ENCODE data around the gene PTGFRN. TPM values are rescaled to one million over a fixed set of nuclear protein-coding genes. Genes with fewer than 3 reads are reported as not detected.

PTGFRN gene
- total and polyA plus RNA-seq, 2 of the 4 experiments (the other 2 are of a cell fraction): 0.90 to 1.1 TPM

DNA sequence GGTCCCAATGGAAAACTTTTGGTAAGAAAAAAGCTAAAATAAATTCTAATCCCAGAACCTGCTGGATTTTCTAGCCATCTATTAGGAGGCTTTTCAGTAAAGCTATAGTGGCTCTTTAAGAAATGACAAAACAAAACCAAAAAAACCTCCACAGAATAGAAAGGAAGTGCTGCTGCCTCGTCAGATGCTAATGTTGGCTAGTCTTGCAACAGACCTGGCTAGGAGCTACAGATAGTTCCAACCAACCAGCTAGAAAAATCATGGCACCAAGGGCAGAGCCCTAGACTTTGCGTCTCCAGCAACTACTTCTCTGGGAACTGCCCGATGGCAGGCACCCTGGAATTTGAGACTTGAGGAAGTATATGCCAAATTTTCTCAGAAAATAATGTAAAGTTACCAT is 99.4 kb downstream of the PTGFRN start:
- H2BK120ac ChIP-seq (ENCODE audit: low read depth, low read length): no peak overlapping the region
- no peak overlapping the region for H3K18ac ChIP-seq (ENCODE audit: low read depth, low read length)
- H4K8ac ChIP-seq (ENCODE audit: low read depth in 2 of 2, low read length in 2 of 2): no peak overlapping the region
- no peak overlapping the region for H4K5ac ChIP-seq (ENCODE audit: low read depth, low read length)
- no peaks in the 10 kb centered on the region for H3K9me3 ChIP-seq (ENCODE audit: control insufficient read depth, insufficient read depth, low read length)
- TF ChIP-seq USF2 (IDR thresholded peaks at IDR 0.05; ENCODE audit: low read depth, low read length) (no peak), MXI1 (IDR thresholded peaks at IDR 0.05; ENCODE audit: borderline replicate concordance, low read depth, low read length) (no peak), MAZ (IDR thresholded peaks at IDR 0.05; ENCODE audit: borderline replicate concordance, low read depth, low read length) (no peak), CEBPB (IDR thresholded peaks at IDR 0.05; ENCODE audit: low read depth, low read length) (no peak), RAD21 (IDR thresholded peaks at IDR 0.05; ENCODE audit: low read length) (no peak), CHD1 (IDR thresholded peaks at IDR 0.05; ENCODE audit: low read depth, low read length) (no peak), NFE2L2 (IDR thresholded peaks at IDR 0.05; ENCODE audit: low read depth, low read length) (no peak), BHLHE40 (IDR thresholded peaks at IDR 0.05; ENCODE audit: low read depth, low read length) (no peak), MAFK (IDR thresholded peaks at IDR 0.05; ENCODE audit: low read depth, low read length) (no peak), SMC3 (IDR thresholded peaks at IDR 0.05; ENCODE audit: low read depth, low read length) (no peak), POLR2A (IDR thresholded peaks at IDR 0.05; ENCODE audit: low read depth, low read length) (no peak), ELK1 (IDR thresholded peaks at IDR 0.05; ENCODE audit: borderline replicate concordance, low read depth, low read length) (no peak), RCOR1 (IDR thresholded peaks at IDR 0.05; ENCODE audit: insufficient replicate concordance, low read length) (no peak), RFX5 (IDR thresholded peaks at IDR 0.05; ENCODE audit: low read depth, low read length) (no peak), FOS (IDR thresholded peaks at IDR 0.05; ENCODE audit: low read depth, low read length) (no peak)
- TF ChIP-seq, protein P1, sequence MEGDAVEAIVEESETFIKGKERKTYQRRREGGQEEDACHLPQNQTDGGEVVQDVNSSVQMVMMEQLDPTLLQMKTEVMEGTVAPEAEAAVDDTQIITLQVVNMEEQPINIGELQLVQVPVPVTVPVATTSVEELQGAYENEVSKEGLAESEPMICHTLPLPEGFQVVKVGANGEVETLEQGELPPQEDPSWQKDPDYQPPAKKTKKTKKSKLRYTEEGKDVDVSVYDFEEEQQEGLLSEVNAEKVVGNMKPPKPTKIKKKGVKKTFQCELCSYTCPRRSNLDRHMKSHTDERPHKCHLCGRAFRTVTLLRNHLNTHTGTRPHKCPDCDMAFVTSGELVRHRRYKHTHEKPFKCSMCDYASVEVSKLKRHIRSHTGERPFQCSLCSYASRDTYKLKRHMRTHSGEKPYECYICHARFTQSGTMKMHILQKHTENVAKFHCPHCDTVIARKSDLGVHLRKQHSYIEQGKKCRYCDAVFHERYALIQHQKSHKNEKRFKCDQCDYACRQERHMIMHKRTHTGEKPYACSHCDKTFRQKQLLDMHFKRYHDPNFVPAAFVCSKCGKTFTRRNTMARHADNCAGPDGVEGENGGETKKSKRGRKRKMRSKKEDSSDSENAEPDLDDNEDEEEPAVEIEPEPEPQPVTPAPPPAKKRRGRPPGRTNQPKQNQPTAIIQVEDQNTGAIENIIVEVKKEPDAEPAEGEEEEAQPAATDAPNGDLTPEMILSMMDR (conservative IDR thresholded peaks at IDR 0.05; ENCODE audit: low read depth, low read length): no peak
- dilution Hi-C loops (cut with HindIII; ENCODE audit: low sequenced_read_pairs, unreplicated experiment) (no loop called here), in situ Hi-C loops (cut with MboI; ENCODE audit: low sequenced_read_pairs) (no loop called here), intact Hi-C loops (cut with micrococcal nuclease) (no loop called here)
- no peak overlapping the region for H2AK5ac ChIP-seq (ENCODE audit: low read depth, low read length)
- no peak overlapping the region for H2AK9ac ChIP-seq (replicated peaks; ENCODE audit: low read depth, low read length, poor library complexity)
- POLR2A ChIA-PET (ENCODE audit: unreplicated experiment): no interaction called here
- H3K4me1 ChIP-seq (ENCODE audit: control insufficient read depth, insufficient read depth, low read length): no peaks in the 10 kb centered on the region
- H2BK20ac ChIP-seq (ENCODE audit: low read depth, low read length): no peak overlapping the region
- H3K14ac ChIP-seq (replicated peaks; ENCODE audit: low read depth, low read length): no peak overlapping the region
- no peak overlapping the region for H3K4me2 ChIP-seq (ENCODE audit: low read depth, low read length)
- no peak overlapping the region for H3K56ac ChIP-seq (ENCODE audit: extremely low read depth, insufficient read depth, low read length)
- no peak overlapping the region for H2AFZ ChIP-seq (replicated peaks; ENCODE audit: low read length, poor library complexity)
- no peak overlapping the region for H4K91ac ChIP-seq (ENCODE audit: insufficient read depth, low read depth, low read length)
- H3K36me3 ChIP-seq (ENCODE audit: control insufficient read depth, insufficient read depth, low read length): no peaks in the 10 kb centered on the region
- no peak for ATAC-seq (ENCODE audit: low read depth)
- H4K20me1 ChIP-seq (ENCODE audit: insufficient read depth, low read length): no peaks in the 10 kb centered on the region
- H3K23ac ChIP-seq (ENCODE audit: low read depth, low read length): no peak overlapping the region
- H3K9ac ChIP-seq (ENCODE audit: low read depth, low read length): no peak overlapping the region
- no peak overlapping the region for H2BK15ac ChIP-seq (ENCODE audit: low read depth, low read length)
- H2BK5ac ChIP-seq (ENCODE audit: low read depth, low read length, poor library complexity, severe bottlenecking): no peak overlapping the region
- no peak overlapping the region for H3K27ac ChIP-seq (ENCODE audit: insufficient read depth, low read length)
- no peak overlapping the region for H3K4me3 ChIP-seq (ENCODE audit: insufficient read depth, low read depth, low read length)
- H3K9me1 ChIP-seq (ENCODE audit: insufficient read depth, low read length): no peaks in the 10 kb centered on the region
- no peaks in the 10 kb centered on the region for H3K79me1 ChIP-seq (ENCODE audit: low read depth in 1 of 2, low read length in 2 of 2)
- 40% methylated on average over 1 of the region's 3 CpGs; no CpG with 5 or more reads in 1 of the 2 experiments for WGBS, 2 experiments (ENCODE audit: extremely low coverage in 2 of 2, insufficient read length in 1 of 2)
- 0 out of 2 replicates have a peak, but pooled peaks cover 2% of the 10 kb centered on the region for H3K27me3 ChIP-seq (ENCODE audit: control insufficient read depth, insufficient read depth, low read length)
- H3K4ac ChIP-seq (ENCODE audit: low read depth, low read length): no peak overlapping the region
- DNase-seq: no peak
- CTCF ChIA-PET: no interaction called here
- BruUV-seq (replicated peaks): no TSS peak
